Adrenal gland (tissue), 5 donors: ENCODE data around the gene RPL36A.

Experiments used
- CTCF ChIP-seq, 6 experiments: fragments of 450-650 bp in 4 of 6; fragments of 200-600 bp in 2 of 6; sonication (generic) in 1 of 6; IDR thresholded peaks; 1 replicate in 5 of 6; 2 replicates in 1 of 6; pipeline versions ENCODE4 v1.5.1 to v1.8.0; 2016 to 2021; ENCODE audit warnings: antibody characterized with exemption in 6 of 6, mild to moderate bottlenecking in 2 of 6, moderate library complexity in 1 of 6
- POLR2A ChIP-seq, 2 donors: fragments of 450-650 bp; IDR thresholded peaks; one replicate each; pipeline ENCODE4 v1.6.1; 2017; ENCODE audit warnings: antibody characterized with exemption in 2 of 2, mild to moderate bottlenecking in 2 of 2, moderate library complexity in 1 of 2
- donor health status: DM: no; HTN: no; CAD: no.

GRCh38 chrX:101362116-101362515 lies 28.7 kb upstream of the RPL36A start:
- TF ChIP-seq CTCF (IDR thresholded peaks at IDR 0.05) (no peak), POLR2A (IDR thresholded peaks at IDR 0.05) (no peak)
